Breast epithelium (tissue), 4 donors: ENCODE results near the gene TRIM25. TPM values are rescaled to one million over a fixed set of nuclear protein-coding genes. Genes with fewer than 3 reads are reported as not detected.
A peak's percentile ranks its signal among the peaks of the same experiment; 100 is the strongest.

ENCODE experiments used
- DNase-seq, 2 donors: peaks; one replicate each; pipeline ENCODE4 v3.0.0-alpha.2; 2019; ENCODE audit warnings: low spot score in 2 of 2
- H3K27ac ChIP-seq, 2 donors: fragments of 200-600 bp; sonication (generic) in 1 of 2; one replicate each; pipeline ENCODE4 v1.5.1; 2016 to 2019; ENCODE audit warnings: mild to moderate bottlenecking in 1 of 2
- H3K27me3 ChIP-seq, 2 donors: fragments of 200-600 bp; sonication (generic) in 1 of 2; one replicate each; pipeline versions ENCODE4 v1.5.1 to v1.6.0; 2017 to 2019; ENCODE audit warnings: control low read depth in 1 of 2, mild to moderate bottlenecking in 1 of 2
- H3K36me3 ChIP-seq: fragments of 200-600 bp; one replicate; pipeline ENCODE4 v1.5.1; 2019
- H3K4me1 ChIP-seq, 2 donors: fragments of 200-600 bp; sonication (generic); one replicate each; pipeline ENCODE4 v1.5.1; 2016 to 2019; ENCODE audit warnings: control low read depth in 1 of 2
- H3K4me3 ChIP-seq, 3 donors: fragments of 200-600 bp; sonication (generic); 1 replicate in 2 of 3; 2 replicates in 1 of 3; pipeline ENCODE4 v1.5.1; 2016 to 2019; ENCODE audit warnings: mild to moderate bottlenecking in 3 of 3, moderate library complexity in 2 of 3
- H3K9me3 ChIP-seq, 2 donors: fragments of 200-600 bp; sonication (generic) in 1 of 2; one replicate each; pipeline ENCODE4 v1.5.1; 2016 to 2019; ENCODE audit warnings: control low read depth in 1 of 2
- POLR2A ChIP-seq: fragments of 450-650 bp; IDR thresholded peaks from one replicate; pipeline ENCODE4 v1.6.1; 2016; ENCODE audit warnings: antibody characterized with exemption, mild to moderate bottlenecking, moderate library complexity
- POLR2AphosphoS5 ChIP-seq, 3 donors: sonication (generic); formaldehyde crosslinking; IDR thresholded peaks; one replicate each; pipeline ENCODE4 v1.6.1; 2017; ENCODE audit warnings: antibody characterized with exemption in 3 of 3
- intact Hi-C: fragments of 100-400 bp; cut with DNase I; formaldehyde crosslinking; loops from one replicate; pipeline ENCODE4 v1.15.1; 2023; ENCODE audit warnings: low total_unique reads
- total RNA-seq, 3 donors: library from RNA; depleted of rRNA; stranded (reverse); fragments of >200 nt; gene quantifications; one replicate each; pipeline ENCODE4 v1.1.0, GENCODE V29; 2016
- TF ChIP-seq, protein P1 (sequence below), 3 donors: fragments of 450-650 bp; IDR thresholded peaks; one replicate each; pipeline ENCODE4 v1.5.1; 2016 to 2017; ENCODE audit warnings: antibody characterized with exemption in 3 of 3, mild to moderate bottlenecking in 3 of 3, moderate library complexity in 3 of 3

The TRIM25 gene, protein sequence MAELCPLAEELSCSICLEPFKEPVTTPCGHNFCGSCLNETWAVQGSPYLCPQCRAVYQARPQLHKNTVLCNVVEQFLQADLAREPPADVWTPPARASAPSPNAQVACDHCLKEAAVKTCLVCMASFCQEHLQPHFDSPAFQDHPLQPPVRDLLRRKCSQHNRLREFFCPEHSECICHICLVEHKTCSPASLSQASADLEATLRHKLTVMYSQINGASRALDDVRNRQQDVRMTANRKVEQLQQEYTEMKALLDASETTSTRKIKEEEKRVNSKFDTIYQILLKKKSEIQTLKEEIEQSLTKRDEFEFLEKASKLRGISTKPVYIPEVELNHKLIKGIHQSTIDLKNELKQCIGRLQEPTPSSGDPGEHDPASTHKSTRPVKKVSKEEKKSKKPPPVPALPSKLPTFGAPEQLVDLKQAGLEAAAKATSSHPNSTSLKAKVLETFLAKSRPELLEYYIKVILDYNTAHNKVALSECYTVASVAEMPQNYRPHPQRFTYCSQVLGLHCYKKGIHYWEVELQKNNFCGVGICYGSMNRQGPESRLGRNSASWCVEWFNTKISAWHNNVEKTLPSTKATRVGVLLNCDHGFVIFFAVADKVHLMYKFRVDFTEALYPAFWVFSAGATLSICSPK
- 10 to 100 TPM; 29.9 to 61.0 (median 37.1) TPM for total RNA-seq

DNA sequence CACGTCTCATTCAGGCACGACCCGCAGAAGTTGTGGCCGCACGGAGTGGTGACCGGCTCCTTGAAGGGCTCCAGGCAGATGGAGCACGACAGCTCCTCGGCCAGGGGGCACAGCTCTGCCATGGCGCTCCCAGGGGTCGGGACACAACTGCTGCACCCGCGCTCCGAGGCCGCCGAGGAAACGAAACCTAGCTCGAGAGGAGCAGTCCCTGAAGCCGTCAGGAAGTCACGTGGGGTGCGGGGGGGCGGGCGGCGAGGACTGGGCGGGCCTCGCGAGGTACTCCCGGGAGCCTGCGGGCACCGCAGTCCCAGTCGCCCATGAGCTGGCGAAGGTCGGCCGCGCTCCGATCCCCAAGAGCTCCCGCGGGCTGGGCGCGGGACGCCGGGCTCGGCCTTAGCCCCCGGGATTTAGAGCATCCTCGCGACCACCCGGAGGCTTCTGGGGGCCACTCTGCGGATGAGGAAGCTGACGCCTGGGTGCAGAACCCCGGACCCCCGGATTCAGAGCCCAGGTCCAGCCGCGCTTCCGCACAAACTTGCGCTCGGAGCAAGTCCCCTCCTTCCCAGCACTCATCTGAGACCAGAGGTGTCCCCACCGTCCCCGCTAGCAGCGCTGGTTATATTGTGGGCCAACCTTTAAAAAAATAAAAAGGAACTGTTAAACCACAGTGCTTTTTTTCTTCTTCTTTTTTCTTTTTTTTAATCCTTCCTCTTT, at the start of gene TRIM25:
TRIM25 (minus strand) TSS at position 183 of the 714 bp plus-strand sequence; CDS start at position 122, 61 bp downstream.
- TF ChIP-seq POLR2AphosphoS5 (IDR thresholded peaks at IDR 0.05) (peak; percentile 76 to 93 (median 86)), POLR2A (peak; percentile 94)
- TF ChIP-seq, protein P1, sequence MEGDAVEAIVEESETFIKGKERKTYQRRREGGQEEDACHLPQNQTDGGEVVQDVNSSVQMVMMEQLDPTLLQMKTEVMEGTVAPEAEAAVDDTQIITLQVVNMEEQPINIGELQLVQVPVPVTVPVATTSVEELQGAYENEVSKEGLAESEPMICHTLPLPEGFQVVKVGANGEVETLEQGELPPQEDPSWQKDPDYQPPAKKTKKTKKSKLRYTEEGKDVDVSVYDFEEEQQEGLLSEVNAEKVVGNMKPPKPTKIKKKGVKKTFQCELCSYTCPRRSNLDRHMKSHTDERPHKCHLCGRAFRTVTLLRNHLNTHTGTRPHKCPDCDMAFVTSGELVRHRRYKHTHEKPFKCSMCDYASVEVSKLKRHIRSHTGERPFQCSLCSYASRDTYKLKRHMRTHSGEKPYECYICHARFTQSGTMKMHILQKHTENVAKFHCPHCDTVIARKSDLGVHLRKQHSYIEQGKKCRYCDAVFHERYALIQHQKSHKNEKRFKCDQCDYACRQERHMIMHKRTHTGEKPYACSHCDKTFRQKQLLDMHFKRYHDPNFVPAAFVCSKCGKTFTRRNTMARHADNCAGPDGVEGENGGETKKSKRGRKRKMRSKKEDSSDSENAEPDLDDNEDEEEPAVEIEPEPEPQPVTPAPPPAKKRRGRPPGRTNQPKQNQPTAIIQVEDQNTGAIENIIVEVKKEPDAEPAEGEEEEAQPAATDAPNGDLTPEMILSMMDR (IDR thresholded peaks at IDR 0.05): peak in 1 of 3 donors; percentile 5
- DNase-seq: peak; percentile 90 to 93
- no peaks in the 10 kb centered on the region for H3K27me3 ChIP-seq
- H3K9me3 ChIP-seq: no peaks in the 10 kb centered on the region
- no peaks in the 10 kb centered on the region for H3K36me3 ChIP-seq
- peak within 1 kb of the TSS; percentile 91 to 92 for H3K27ac ChIP-seq
- H3K4me3 ChIP-seq: peak within 1 kb of the TSS; percentile 84 to 95 (median 94)
- H3K4me1 ChIP-seq: peaks cover 4 to 5% of the 10 kb centered on the region in 2 donors
- intact Hi-C loops: no loop called here

DNA sequence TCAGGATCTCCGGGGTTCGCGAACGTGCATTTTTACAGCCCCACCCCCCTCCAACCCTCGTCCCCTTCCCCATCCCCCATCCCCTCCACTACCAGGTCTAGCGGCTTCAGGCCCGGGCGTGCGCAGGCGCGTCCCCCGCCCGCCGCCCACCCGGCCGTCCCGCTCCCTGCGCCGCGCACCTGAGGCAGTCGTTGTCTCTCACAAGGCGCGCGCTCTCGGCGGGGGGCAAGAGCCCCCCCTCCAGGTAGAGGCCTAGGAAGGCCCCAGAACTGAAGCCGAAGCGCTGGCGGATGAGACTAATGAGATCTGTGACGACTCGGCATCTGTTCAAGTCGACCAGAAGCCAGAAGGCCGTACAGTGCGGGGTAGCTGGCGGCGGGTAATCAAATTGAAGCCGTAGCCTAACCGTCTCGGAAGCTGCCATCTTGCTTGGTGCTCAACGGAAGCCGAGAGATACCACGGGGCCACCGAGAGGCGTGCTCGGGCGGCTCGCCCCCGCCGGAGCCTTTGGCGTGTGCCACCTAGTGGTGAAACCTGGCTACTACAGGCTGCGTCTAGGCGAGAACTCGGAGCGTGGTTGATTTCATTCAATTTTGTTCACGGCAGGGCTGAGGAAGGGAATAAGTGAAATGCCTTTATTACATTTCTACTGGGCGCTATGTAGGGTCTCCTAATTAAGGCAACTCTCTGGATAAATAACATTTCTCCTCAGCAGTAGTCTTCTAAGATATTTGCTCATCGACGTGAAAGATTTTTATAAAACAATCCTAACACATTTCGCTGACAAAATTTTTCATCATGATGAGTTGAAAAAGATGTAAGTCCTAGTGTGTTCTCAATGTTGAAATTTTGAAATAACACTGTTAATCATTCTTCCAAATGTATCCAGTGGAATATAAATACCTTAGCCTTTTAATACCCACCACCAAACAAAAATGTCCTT, 47.0 kb upstream of the TRIM25 start, which contains the start of gene COIL:
COIL (minus strand) TSS at position 455 of the 943 bp plus-strand sequence; CDS start at position 424, 31 bp downstream.
- Histone ChIP-seq H3K27ac (peak within 1 kb of the TSS; percentile 87 to 90), H3K36me3 (no peaks in the 10 kb centered on the region), H3K4me1 (peaks cover 0 to 7% of the 10 kb centered on the region in 2 donors), H3K4me3 (peak within 1 kb of the TSS; percentile 89 to 94 (median 93)), H3K9me3 (no peaks in the 10 kb centered on the region), H3K27me3 (no peaks in the 10 kb centered on the region)
- intact Hi-C loops: no loop called here
- peak; percentile 79 to 93 for DNase-seq
- TF ChIP-seq POLR2A (no peak), POLR2AphosphoS5 (IDR thresholded peaks at IDR 0.05) (peak in 2 of 3 donors; percentile 78 to 86)
- TF ChIP-seq, protein P1 (IDR thresholded peaks at IDR 0.05): peak; percentile 97 to 100 (median 99)

DNA sequence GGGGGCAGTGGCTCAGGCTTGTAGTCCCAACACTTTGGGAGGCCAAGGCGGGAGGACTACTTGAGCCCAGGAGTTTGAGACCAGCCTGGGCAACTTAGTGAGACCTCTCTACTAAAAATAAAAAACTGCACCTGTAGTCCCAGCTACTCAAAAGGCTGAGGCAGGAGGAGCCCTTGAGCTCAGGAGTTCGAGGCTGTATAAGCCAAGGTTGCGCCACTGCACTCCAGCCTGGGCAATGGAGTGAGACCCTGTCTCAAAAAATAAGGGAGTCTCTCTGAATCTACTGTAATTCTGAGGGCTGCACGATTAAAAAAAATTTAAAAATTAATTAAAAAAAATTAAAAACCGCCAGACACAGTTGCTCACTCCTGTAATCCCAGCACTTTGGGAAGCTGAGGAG, 43.1 kb upstream of the TRIM25 start:
- Histone ChIP-seq H3K9me3 (no peaks in the 10 kb centered on the region), H3K27me3 (no peaks in the 10 kb centered on the region), H3K4me1 (peaks cover 0 to 7% of the 10 kb centered on the region in 2 donors), H3K4me3 (no peak overlapping the region), H3K27ac (no peak overlapping the region), H3K36me3 (no peaks in the 10 kb centered on the region)
- DNase-seq: no peak
- intact Hi-C loops: no loop called here
- no peak for TF ChIP-seq POLR2AphosphoS5 (IDR thresholded peaks at IDR 0.05)
- TF ChIP-seq, protein P1 (IDR thresholded peaks at IDR 0.05): no peak
- TF ChIP-seq POLR2A: no peak

DNA sequence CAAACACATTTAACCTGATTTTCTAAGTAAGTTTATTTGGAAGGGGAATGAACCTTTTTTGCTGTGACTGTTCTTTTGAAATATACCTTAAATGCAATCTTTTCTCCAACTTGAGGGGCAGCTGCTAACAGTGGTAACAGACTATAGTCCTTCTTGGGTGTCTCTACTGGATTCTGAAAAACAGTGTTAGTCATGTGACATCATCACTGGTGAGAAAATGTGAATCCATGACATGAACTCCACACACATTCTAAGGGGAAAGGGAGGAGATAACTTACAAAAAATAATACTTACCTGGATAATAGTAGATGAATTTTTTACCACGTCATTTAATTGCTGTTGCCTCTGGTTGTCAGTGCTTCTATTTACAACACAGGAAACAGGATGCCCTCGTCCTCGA, 35.7 kb upstream of the TRIM25 start:
- TF ChIP-seq, protein P1 (IDR thresholded peaks at IDR 0.05): no peak
- TF ChIP-seq POLR2AphosphoS5 (IDR thresholded peaks at IDR 0.05) (no peak), POLR2A (no peak)

More for the DNA sequence above, 35.7 kb upstream of the TRIM25 start:
- peaks cover 6% of the 10 kb centered on the region for H3K36me3 ChIP-seq
- intact Hi-C loops: no loop called here
- no peaks in the 10 kb centered on the region for H3K9me3 ChIP-seq
- no peak overlapping the region for H3K4me3 ChIP-seq
- H3K27me3 ChIP-seq: no peaks in the 10 kb centered on the region
- no peak overlapping the region for H3K27ac ChIP-seq
- no peaks in the 10 kb centered on the region for H3K4me1 ChIP-seq
- no peak for DNase-seq
